A549 (cell line): Measurements from ENCODE around the gene EHBP1. TPM values are rescaled to one million over a fixed set of nuclear protein-coding genes. Genes with fewer than 3 reads are reported as not detected.

Source experiments
- ATAC-seq, 2 experiments: fragments of 200-7000 bp in 1 of 2; fragments of >200 bp in 1 of 2; cut with Nextera tagmentation in 1 of 2; cut with Tn5 transposase in 1 of 2; 3 replicates each; pipeline versions ENCODE4 v1.8.0 to v1.9.1; 2018 to 2020; ENCODE audit warnings: mild to moderate bottlenecking in 1 of 2, moderate library complexity in 1 of 2
- CTCF ChIA-PET: fragments of 300-600 bp; sonication (Branson Sonifier 250); formaldehyde crosslinking; extraction: SDS; loops from one replicate; lab custom pipeline; 2021; ENCODE audit warnings: antibody characterized with exemption, inconsistent platforms; lab: Yijun Ruan, JAX
- POLR2A ChIA-PET: fragments of 350-600 bp; formaldehyde crosslinking; extraction: SDS; loops from one replicate; lab custom pipeline; 2021; ENCODE audit warnings: antibody characterized with exemption, inconsistent platforms; lab: Yijun Ruan, JAX
- DNase-seq, 2 experiments: peaks; one replicate each; pipeline versions ENCODE4 v3.0.0 to v3.0.0-alpha.2; 2011 to 2016; ENCODE audit warnings: low read depth in 1 of 2, low spot score in 1 of 2
- FAIRE-seq: peaks from 2 replicates; lab custom pipeline; 2011; peaks lifted over from hg19 to GRCh38; lab: Jason Lieb, UNC
- H3K27ac ChIP-seq, 2 experiments: fragments of >200 bp; sonication (Bioruptor Twin); formaldehyde crosslinking; 3 replicates each; pipeline ENCODE4 v1.5.1; 2016 to 2017
- H3K4me1 ChIP-seq: fragments of >200 bp; sonication (Bioruptor Twin); formaldehyde crosslinking; 3 replicates; pipeline ENCODE4 v1.6.1; 2016
- H3K4me2 ChIP-seq: fragments of >200 bp; sonication (Bioruptor Twin); formaldehyde crosslinking; 3 replicates; pipeline ENCODE4 v1.6.1; 2016
- H3K4me3 ChIP-seq: fragments of >200 bp; sonication (Bioruptor Twin); formaldehyde crosslinking; 3 replicates; pipeline ENCODE4 v1.5.1; 2016
- H3K9me3 ChIP-seq: fragments of >200 bp; sonication (Bioruptor Twin); formaldehyde crosslinking; 3 replicates; pipeline ENCODE4 v1.6.1; 2016
- BCL3 ChIP-seq: fragments of >200 bp; sonication (Bioruptor Twin); formaldehyde crosslinking; IDR thresholded peaks from 3 replicates; pipeline ENCODE4 v1.6.1; 2016
- CEBPB ChIP-seq, 2 experiments: fragments of >200 bp in 1 of 2; sonication (Bioruptor Twin) in 1 of 2; formaldehyde crosslinking in 1 of 2; IDR thresholded peaks; 2 replicates each; pipeline ENCODE4 v1.6.1; 2012 to 2016
- CHD4 ChIP-seq: fragments of 200-600 bp; sonication (generic); IDR thresholded peaks from 2 replicates; pipeline ENCODE4 v1.6.1; 2016; ENCODE audit warnings: antibody characterized with exemption, mild to moderate bottlenecking, borderline replicate concordance
- EHF ChIP-seq: fragments of 250-450 bp; sonication (Bioruptor Pico); IDR thresholded peaks from 2 replicates; pipeline ENCODE4 v1.5.0; 2020; ENCODE audit warnings: mild to moderate bottlenecking
- EHMT2 ChIP-seq: fragments of 200-600 bp; sonication (generic); IDR thresholded peaks from 2 replicates; pipeline ENCODE4 v1.6.1; 2016; ENCODE audit warnings: antibody characterized with exemption, low read depth, mild to moderate bottlenecking, moderate library complexity
- ESRRA ChIP-seq: fragments of 150-350 bp; IDR thresholded peaks from 2 replicates; pipeline ENCODE4 v1.6.1; 2014; ENCODE audit warnings: mild to moderate bottlenecking, low read length, borderline replicate concordance
- FOSB ChIP-seq: fragments of 250-450 bp; sonication (Bioruptor Pico); IDR thresholded peaks from 2 replicates; pipeline ENCODE4 v1.5.0; 2020; ENCODE audit warnings: mild to moderate bottlenecking, moderate library complexity
- GATA3 ChIP-seq: IDR thresholded peaks from 2 replicates; pipeline ENCODE4 v1.6.1; 2012; ENCODE audit warnings: borderline replicate concordance
- HDAC2 ChIP-seq: fragments of 200-600 bp; sonication (generic); IDR thresholded peaks from 2 replicates; pipeline ENCODE4 v1.6.1; 2016
- HES2 ChIP-seq: fragments of >200 bp; sonication (Bioruptor Twin); formaldehyde crosslinking; IDR thresholded peaks from 2 replicates; pipeline ENCODE4 v1.6.1; 2016
- HEYL ChIP-seq: fragments of 250-450 bp; sonication (Bioruptor Pico); IDR thresholded peaks from 2 replicates; pipeline ENCODE4 v1.8.0; 2021; ENCODE audit warnings: mild to moderate bottlenecking, moderate library complexity
- JUN ChIP-seq, 2 experiments: fragments of >200 bp; sonication (Bioruptor Twin); formaldehyde crosslinking; IDR thresholded peaks; 2 replicates in 1 of 2; 3 replicates in 1 of 2; pipeline ENCODE4 v1.6.1; 2016 to 2017
- KDM5A ChIP-seq: fragments of 200-600 bp; sonication (generic); IDR thresholded peaks from 2 replicates; pipeline ENCODE4 v1.6.1; 2016; ENCODE audit warnings: antibody characterized with exemption, mild to moderate bottlenecking
- MAX ChIP-seq: IDR thresholded peaks from 2 replicates; pipeline ENCODE4 v1.6.1; 2012
- MAZ ChIP-seq: fragments of 150-350 bp; IDR thresholded peaks from 2 replicates; pipeline ENCODE4 v1.6.1; 2014; ENCODE audit warnings: antibody characterized with exemption, low read depth, low read length, borderline replicate concordance
- NPAS2 ChIP-seq: fragments of 250-450 bp; sonication (Bioruptor Pico); IDR thresholded peaks from 2 replicates; pipeline ENCODE4 v1.8.0; 2022; ENCODE audit warnings: mild to moderate bottlenecking, moderate library complexity, borderline replicate concordance
- NR3C1 ChIP-seq: fragments of >200 bp; sonication (Bioruptor Twin); formaldehyde crosslinking; IDR thresholded peaks from 3 replicates; pipeline ENCODE4 v1.6.1; 2017
- PHF8 ChIP-seq: fragments of 200-600 bp; sonication (generic); IDR thresholded peaks from 2 replicates; pipeline ENCODE4 v1.6.1; 2016; ENCODE audit warnings: low read depth, mild to moderate bottlenecking, antibody characterized with exemption, moderate library complexity, borderline replicate concordance
- RAD21 ChIP-seq, 2 experiments: fragments of >200 bp in 1 of 2; sonication (Bioruptor Twin) in 1 of 2; formaldehyde crosslinking in 1 of 2; IDR thresholded peaks in 1 of 2; conservative IDR thresholded peaks in 1 of 2; 2 replicates in 1 of 2; 3 replicates in 1 of 2; pipeline ENCODE4 v1.6.1; 2012 to 2018; ENCODE audit warnings: inconsistent platforms in 1 of 2
- RCOR1 ChIP-seq: fragments of 150-350 bp; IDR thresholded peaks from 2 replicates; pipeline ENCODE4 v1.6.1; 2014; ENCODE audit warnings: antibody characterized with exemption, low read length, low read depth
- SMC3 ChIP-seq: fragments of >200 bp; sonication (Bioruptor Twin); formaldehyde crosslinking; IDR thresholded peaks from 3 replicates; pipeline ENCODE4 v1.6.1; 2018; ENCODE audit warnings: inconsistent platforms
- USF2 ChIP-seq: fragments of 450-650 bp; IDR thresholded peaks from 2 replicates; pipeline ENCODE4 v1.6.1; 2014; ENCODE audit warnings: antibody characterized with exemption
- WGBS: methylation state at CpG from one replicate; pipeline ENCODE4 v1.1.6; 2017; ENCODE audit errors: missing lambda C conversion rate; 5-methylcytosine and 5-hydroxymethylcytosine counted together
- polyA plus RNA-seq, 4 experiments: library from polyadenylated mRNA; depleted of rRNA in 3 of 4; stranded (reverse); fragments of >200 nt; fragmentation: RNase III in 1 of 4; extraction: RNeasy Plus Mini Kit Qiagen cat#74134 plus additional on column Dnase treatment in 1 of 4; gene quantifications; 2 replicates in 3 of 4; 3 replicates in 1 of 4; pipeline ENCODE4 v1.2.3, GENCODE V29; 2011 to 2017
- TF ChIP-seq, protein P1 (sequence below): fragments of 200-600 bp; sonication (generic); IDR thresholded peaks from 2 replicates; pipeline ENCODE4 v1.6.1; 2016; ENCODE audit warnings: antibody characterized with exemption, mild to moderate bottlenecking, moderate library complexity
- TF ChIP-seq, protein P2 (sequence below): fragments of >200 bp; sonication (Bioruptor Twin); formaldehyde crosslinking; IDR thresholded peaks from 3 replicates; pipeline ENCODE4 v1.5.1; 2016

EHBP1 gene
- polyA plus RNA-seq, 2 of the 4 experiments (the other 2 are of a cell fraction): 65.7 to 204 TPM

GRCh38 chr2:62964050-62964449, 258.5 kb downstream of the EHBP1 start:
- POLR2A ChIA-PET: interaction anchor here (0.6 kb wide), 1 partner anchor 1131 kb away, joined by 6 read pairs; no protein-coding TSS in a partner anchor

DNA sequence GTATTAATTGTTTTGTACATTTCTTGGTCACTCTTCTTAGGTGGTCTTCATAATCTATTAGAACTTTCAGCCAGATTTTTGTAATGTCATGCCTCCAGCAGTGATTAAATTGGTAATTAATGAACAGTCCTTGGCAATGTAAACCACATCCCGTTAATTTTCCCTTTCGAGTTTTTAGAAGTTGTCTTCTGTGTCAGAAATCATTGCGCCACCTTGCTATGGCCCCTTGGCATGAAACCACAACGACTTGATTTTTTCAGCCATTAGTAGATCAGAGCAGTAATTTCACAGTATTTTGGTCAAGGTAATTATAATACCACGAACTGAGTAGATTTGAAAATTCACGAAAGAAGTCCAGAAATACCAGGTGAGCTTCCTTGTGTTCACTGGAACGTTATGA, 259.2 kb downstream of the EHBP1 start:
- FAIRE-seq (no peak), ATAC-seq (no peak), DNase-seq (no peak)
- Histone ChIP-seq H3K4me1 (no peaks in the 10 kb centered on the region), H3K4me2 (no peak overlapping the region), H3K27ac (no peak overlapping the region), H3K9me3 (no peaks in the 10 kb centered on the region), H3K4me3 (no peak overlapping the region)
- ChIA-PET POLR2A (no interaction called here), CTCF (interaction anchor here (0.6 kb wide), 1 partner anchor 1218 kb away, joined by 3 read pairs; no protein-coding TSS in a partner anchor)
- TF ChIP-seq NPAS2 (CRISPR knock-in tag): no peak
- TF ChIP-seq, protein P1, sequence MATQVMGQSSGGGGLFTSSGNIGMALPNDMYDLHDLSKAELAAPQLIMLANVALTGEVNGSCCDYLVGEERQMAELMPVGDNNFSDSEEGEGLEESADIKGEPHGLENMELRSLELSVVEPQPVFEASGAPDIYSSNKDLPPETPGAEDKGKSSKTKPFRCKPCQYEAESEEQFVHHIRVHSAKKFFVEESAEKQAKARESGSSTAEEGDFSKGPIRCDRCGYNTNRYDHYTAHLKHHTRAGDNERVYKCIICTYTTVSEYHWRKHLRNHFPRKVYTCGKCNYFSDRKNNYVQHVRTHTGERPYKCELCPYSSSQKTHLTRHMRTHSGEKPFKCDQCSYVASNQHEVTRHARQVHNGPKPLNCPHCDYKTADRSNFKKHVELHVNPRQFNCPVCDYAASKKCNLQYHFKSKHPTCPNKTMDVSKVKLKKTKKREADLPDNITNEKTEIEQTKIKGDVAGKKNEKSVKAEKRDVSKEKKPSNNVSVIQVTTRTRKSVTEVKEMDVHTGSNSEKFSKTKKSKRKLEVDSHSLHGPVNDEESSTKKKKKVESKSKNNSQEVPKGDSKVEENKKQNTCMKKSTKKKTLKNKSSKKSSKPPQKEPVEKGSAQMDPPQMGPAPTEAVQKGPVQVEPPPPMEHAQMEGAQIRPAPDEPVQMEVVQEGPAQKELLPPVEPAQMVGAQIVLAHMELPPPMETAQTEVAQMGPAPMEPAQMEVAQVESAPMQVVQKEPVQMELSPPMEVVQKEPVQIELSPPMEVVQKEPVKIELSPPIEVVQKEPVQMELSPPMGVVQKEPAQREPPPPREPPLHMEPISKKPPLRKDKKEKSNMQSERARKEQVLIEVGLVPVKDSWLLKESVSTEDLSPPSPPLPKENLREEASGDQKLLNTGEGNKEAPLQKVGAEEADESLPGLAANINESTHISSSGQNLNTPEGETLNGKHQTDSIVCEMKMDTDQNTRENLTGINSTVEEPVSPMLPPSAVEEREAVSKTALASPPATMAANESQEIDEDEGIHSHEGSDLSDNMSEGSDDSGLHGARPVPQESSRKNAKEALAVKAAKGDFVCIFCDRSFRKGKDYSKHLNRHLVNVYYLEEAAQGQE: no peak
- TF ChIP-seq USF2: no peak
- TF ChIP-seq HES2: no peak
- TF ChIP-seq MAZ: no peak
- no peak for TF ChIP-seq CEBPB (IDR thresholded peaks at IDR 0.05)
- no peak for TF ChIP-seq GATA3
- TF ChIP-seq BCL3: no peak
- TF ChIP-seq NR3C1: no peak
- TF ChIP-seq EHMT2: no peak
- no peak for TF ChIP-seq JUN (IDR thresholded peaks at IDR 0.05)
- no peak for TF ChIP-seq RCOR1
- TF ChIP-seq CHD4: no peak
- TF ChIP-seq ESRRA: no peak
- WGBS: 90% methylated on average over 7 of the region's 7 CpGs

More at GRCh38 chr2:62964050-62964449, 258.5 kb downstream of the EHBP1 start:
- Histone ChIP-seq H3K27ac (no peak overlapping the region), H3K9me3 (no peaks in the 10 kb centered on the region), H3K4me3 (no peak overlapping the region), H3K4me1 (no peaks in the 10 kb centered on the region), H3K4me2 (no peak overlapping the region)
- CTCF ChIA-PET: no interaction called here
- DNase-seq (no peak), ATAC-seq (no peak), FAIRE-seq (no peak)
- 90% methylated on average over 2 of the region's 2 CpGs for WGBS
- TF ChIP-seq FOSB (CRISPR knock-in tag) (no peak), ESRRA (no peak), BCL3 (no peak), MAX (no peak), SMC3 (no peak), KDM5A (no peak), HEYL (CRISPR knock-in tag) (no peak), EHF (CRISPR knock-in tag) (no peak), PHF8 (no peak), GATA3 (no peak), RAD21 (conservative IDR thresholded peaks at IDR 0.05 in 1 of 2, IDR thresholded peaks at IDR 0.05 in 1 of 2) (no peak), HDAC2 (no peak)
- TF ChIP-seq, protein P2, sequence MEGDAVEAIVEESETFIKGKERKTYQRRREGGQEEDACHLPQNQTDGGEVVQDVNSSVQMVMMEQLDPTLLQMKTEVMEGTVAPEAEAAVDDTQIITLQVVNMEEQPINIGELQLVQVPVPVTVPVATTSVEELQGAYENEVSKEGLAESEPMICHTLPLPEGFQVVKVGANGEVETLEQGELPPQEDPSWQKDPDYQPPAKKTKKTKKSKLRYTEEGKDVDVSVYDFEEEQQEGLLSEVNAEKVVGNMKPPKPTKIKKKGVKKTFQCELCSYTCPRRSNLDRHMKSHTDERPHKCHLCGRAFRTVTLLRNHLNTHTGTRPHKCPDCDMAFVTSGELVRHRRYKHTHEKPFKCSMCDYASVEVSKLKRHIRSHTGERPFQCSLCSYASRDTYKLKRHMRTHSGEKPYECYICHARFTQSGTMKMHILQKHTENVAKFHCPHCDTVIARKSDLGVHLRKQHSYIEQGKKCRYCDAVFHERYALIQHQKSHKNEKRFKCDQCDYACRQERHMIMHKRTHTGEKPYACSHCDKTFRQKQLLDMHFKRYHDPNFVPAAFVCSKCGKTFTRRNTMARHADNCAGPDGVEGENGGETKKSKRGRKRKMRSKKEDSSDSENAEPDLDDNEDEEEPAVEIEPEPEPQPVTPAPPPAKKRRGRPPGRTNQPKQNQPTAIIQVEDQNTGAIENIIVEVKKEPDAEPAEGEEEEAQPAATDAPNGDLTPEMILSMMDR: no peak
